SU-DHL-6 (cell line): ENCODE measurements around the gene HSDL1.

ENCODE experiments used
- H2AFZ ChIP-seq: fragments of 200-600 bp; sonication (generic); 2 replicates; pipeline ENCODE4 v1.6.1; 2014; ENCODE audit warnings: low read depth, mild to moderate bottlenecking, moderate library complexity, mixed read lengths, antibody characterized with exemption, low read length; ENCODE audit not compliant: severe bottlenecking
- H3F3A ChIP-seq: fragments of 200-600 bp; shearing (Covaris generic); 2 replicates; pipeline ENCODE4 v1.6.0; 2016; ENCODE audit warnings: antibody characterized with exemption, mild to moderate bottlenecking; ENCODE audit not compliant: insufficient read depth
- H3K27ac ChIP-seq: fragments of 200-600 bp; sonication (generic); 2 replicates; pipeline ENCODE4 v1.5.1; 2016; ENCODE audit warnings: low read depth, mild to moderate bottlenecking, low read length, moderate library complexity, mixed read lengths
- H3K27me3 ChIP-seq: fragments of 200-600 bp; sonication (generic), shearing (Covaris generic); 2 replicates; pipeline ENCODE4 v1.6.0; 2014; ENCODE audit warnings: mild to moderate bottlenecking, low read length
- H3K36me3 ChIP-seq: fragments of 200-600 bp; sonication (generic); 2 replicates; pipeline ENCODE4 v1.6.1; 2014; ENCODE audit warnings: mild to moderate bottlenecking, low read length, mixed read lengths
- H3K4me2 ChIP-seq: fragments of 300-600, 200-600 bp; shearing (Covaris generic), sonication (generic); 2 replicates; pipeline ENCODE4 v1.6.0; 2014; ENCODE audit warnings: low read length, low read depth, mild to moderate bottlenecking; ENCODE audit not compliant: poor library complexity, severe bottlenecking
- H3K4me3 ChIP-seq: fragments of 200-600 bp; sonication (generic); 2 replicates; pipeline ENCODE4 v1.5.1; 2014; ENCODE audit warnings: antibody characterized with exemption, low read length, mild to moderate bottlenecking, mixed read lengths; ENCODE audit not compliant: insufficient read depth, poor library complexity, severe bottlenecking
- H3K79me2 ChIP-seq: fragments of 200-600 bp; sonication (generic); 2 replicates; pipeline ENCODE4 v1.6.1; 2014; ENCODE audit warnings: mild to moderate bottlenecking, low read length, moderate library complexity; ENCODE audit not compliant: insufficient read depth
- H3K9ac ChIP-seq: fragments of 200-600 bp; sonication (generic); 2 replicates; pipeline ENCODE4 v1.7.0; 2014; ENCODE audit warnings: mild to moderate bottlenecking, low read length
- H3K9me2 ChIP-seq: fragments of 200-600 bp; sonication (generic); replicated peaks from 2 replicates; pipeline ENCODE4 v1.6.1; 2014; ENCODE audit warnings: low read length; ENCODE audit not compliant: insufficient read depth
- H3K9me3 ChIP-seq: fragments of 200-600 bp; sonication (generic); 2 replicates; pipeline ENCODE4 v1.6.1; 2014; ENCODE audit warnings: low read length, mixed read lengths; ENCODE audit not compliant: insufficient read depth
- H4K20me1 ChIP-seq: fragments of 200-600 bp; sonication (generic); 2 replicates; pipeline ENCODE4 v1.6.1; 2014; ENCODE audit warnings: low read depth, mild to moderate bottlenecking, antibody characterized with exemption, low read length, moderate library complexity, mixed read lengths
- EZH2phosphoT487 ChIP-seq: fragments of 200-600 bp; sonication (generic), shearing (Covaris generic); conservative IDR thresholded peaks from 2 replicates; pipeline ENCODE4 v1.6.1; 2018; ENCODE audit warnings: mild to moderate bottlenecking, antibody characterized with exemption, low read length, moderate library complexity, mixed read lengths
- TF ChIP-seq, protein P1 (sequence below): fragments of 200-600 bp; sonication (generic); IDR thresholded peaks from one replicate; pipeline ENCODE4 v1.5.1; 2017; ENCODE audit warnings: antibody characterized with exemption, mild to moderate bottlenecking, low read length, moderate library complexity; ENCODE audit not compliant: insufficient read depth, poor library complexity, severe bottlenecking

HSDL1 gene

DNA sequence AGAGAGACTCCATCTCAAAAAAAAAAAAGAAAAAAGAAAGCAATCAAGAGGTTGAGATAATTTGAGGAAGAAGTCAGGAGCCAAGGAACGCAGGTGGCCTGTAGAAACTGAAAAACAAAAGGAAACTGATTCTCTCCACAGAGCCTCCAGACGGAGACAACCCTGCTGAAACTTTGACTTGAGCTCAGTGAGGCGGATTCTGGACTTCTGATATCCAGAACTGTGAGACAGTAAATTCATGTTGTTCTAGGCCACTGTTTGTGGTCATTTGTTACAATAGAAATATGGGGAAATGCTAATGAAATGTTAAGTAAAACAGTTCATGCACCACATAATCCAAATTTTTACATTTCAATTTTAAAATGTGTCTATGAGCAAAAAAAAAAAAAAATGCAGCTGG lies 33.5 kb downstream of the HSDL1 start:
- H3K79me2 ChIP-seq = peaks cover 100% of the 10 kb centered on the region
- H3K4me2 ChIP-seq = no peak overlapping the region
- H3K27ac ChIP-seq = no peak overlapping the region
- no peaks in the 10 kb centered on the region for H3K9me2 ChIP-seq
- no peaks in the 10 kb centered on the region; the same call in 1 of the 2 replicates for H4K20me1 ChIP-seq
- no peaks in the 10 kb centered on the region for H3K27me3 ChIP-seq
- no peaks in the 10 kb centered on the region for H3K9me3 ChIP-seq
- H2AFZ ChIP-seq = no peak overlapping the region
- no peaks in the 10 kb centered on the region for H3K36me3 ChIP-seq
- TF ChIP-seq, protein P1, sequence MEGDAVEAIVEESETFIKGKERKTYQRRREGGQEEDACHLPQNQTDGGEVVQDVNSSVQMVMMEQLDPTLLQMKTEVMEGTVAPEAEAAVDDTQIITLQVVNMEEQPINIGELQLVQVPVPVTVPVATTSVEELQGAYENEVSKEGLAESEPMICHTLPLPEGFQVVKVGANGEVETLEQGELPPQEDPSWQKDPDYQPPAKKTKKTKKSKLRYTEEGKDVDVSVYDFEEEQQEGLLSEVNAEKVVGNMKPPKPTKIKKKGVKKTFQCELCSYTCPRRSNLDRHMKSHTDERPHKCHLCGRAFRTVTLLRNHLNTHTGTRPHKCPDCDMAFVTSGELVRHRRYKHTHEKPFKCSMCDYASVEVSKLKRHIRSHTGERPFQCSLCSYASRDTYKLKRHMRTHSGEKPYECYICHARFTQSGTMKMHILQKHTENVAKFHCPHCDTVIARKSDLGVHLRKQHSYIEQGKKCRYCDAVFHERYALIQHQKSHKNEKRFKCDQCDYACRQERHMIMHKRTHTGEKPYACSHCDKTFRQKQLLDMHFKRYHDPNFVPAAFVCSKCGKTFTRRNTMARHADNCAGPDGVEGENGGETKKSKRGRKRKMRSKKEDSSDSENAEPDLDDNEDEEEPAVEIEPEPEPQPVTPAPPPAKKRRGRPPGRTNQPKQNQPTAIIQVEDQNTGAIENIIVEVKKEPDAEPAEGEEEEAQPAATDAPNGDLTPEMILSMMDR = no peak
- no peak for TF ChIP-seq EZH2phosphoT487
- H3K9ac ChIP-seq = no peak overlapping the region
- no peaks in the 10 kb centered on the region for H3F3A ChIP-seq
- H3K4me3 ChIP-seq = no peak overlapping the region

- H2AFZ ChIP-seq = no peak overlapping the region
- H3K4me3 ChIP-seq = no peak overlapping the region
- H3K36me3 ChIP-seq = no peaks in the 10 kb centered on the region
- H3K27ac ChIP-seq = no peak overlapping the region
- H3F3A ChIP-seq = no peaks in the 10 kb centered on the region
- H3K9ac ChIP-seq = no peak overlapping the region
- no peak for TF ChIP-seq EZH2phosphoT487
- TF ChIP-seq, protein P1 = no peak
- H3K4me2 ChIP-seq = no peak overlapping the region
- peaks cover 100% of the 10 kb centered on the region for H3K79me2 ChIP-seq
- no peaks in the 10 kb centered on the region for H3K9me3 ChIP-seq
- no peaks in the 10 kb centered on the region for H3K27me3 ChIP-seq
- no peaks in the 10 kb centered on the region; the same call in 1 of the 2 replicates for H4K20me1 ChIP-seq
- no peaks in the 10 kb centered on the region for H3K9me2 ChIP-seq
Observed at GRCh38 chr16:84110527-84110926, 34.5 kb downstream of the HSDL1 start.

DNA sequence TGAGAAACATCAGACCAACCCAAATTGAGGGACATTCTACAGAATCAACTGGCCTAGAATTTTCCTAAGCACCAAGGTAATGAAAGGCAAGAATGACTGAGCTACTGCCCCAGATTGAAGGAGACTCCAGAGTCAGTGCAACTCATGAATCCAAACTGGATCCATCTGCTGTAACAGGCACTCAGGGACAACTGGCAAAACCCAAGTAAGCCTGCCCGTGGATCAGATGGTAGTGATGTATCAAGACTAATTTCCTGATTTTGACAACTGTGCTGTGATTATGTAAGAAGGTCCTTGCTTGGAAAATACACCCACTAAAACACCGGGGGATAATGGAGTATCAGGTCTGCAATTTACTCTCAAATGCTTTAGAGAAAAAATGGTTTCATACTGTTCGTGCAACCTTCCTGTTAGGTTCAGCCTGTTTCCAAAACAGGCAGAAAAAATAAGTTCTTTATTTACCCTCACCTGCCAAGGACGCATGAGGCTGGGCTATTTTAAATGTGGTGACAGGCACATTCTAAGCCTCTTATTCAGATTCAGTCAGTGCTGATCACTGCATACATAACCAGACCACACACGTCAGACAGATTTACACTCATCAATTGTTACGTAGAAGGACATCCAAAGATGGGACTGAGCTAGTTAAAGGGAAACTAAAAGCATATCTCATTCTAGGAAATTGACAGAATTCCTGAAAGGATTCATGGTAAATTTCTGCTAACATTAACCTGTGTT lies 35.2 kb downstream of the HSDL1 start:
- Histone ChIP-seq H3K79me2 (peaks cover 100% of the 10 kb centered on the region), H3F3A (no peaks in the 10 kb centered on the region), H3K9ac (no peak overlapping the region), H4K20me1 (no peaks in the 10 kb centered on the region; the same call in 1 of the 2 replicates), H3K27ac (no peak overlapping the region), H3K4me2 (no peak overlapping the region), H2AFZ (no peak overlapping the region), H3K9me2 (no peaks in the 10 kb centered on the region), H3K36me3 (no peaks in the 10 kb centered on the region), H3K9me3 (no peaks in the 10 kb centered on the region), H3K27me3 (no peaks in the 10 kb centered on the region), H3K4me3 (no peak overlapping the region)
- TF ChIP-seq, protein P1 = no peak
